H1 (cell line): ENCODE measurements around the gene CAPN15. TPM values are rescaled to one million over a fixed set of nuclear protein-coding genes. Genes with fewer than 3 reads are reported as not detected.
"Not testable (repeated sequence)": the region's sequence is repeated elsewhere in the genome, so short reads cannot be mapped to it uniquely, and the experiment has no call there.

Experiments used
- CTCF ChIA-PET: fragments of 300-600 bp; sonication (Branson Sonifier 250); formaldehyde crosslinking; loops from one replicate; lab custom pipeline; 2021; ENCODE audit not compliant: partially characterized antibody; lab: Charles Lee
- POLR2A ChIA-PET: fragments of 300-600 bp; sonication (Branson Sonifier 250); formaldehyde crosslinking; loops from one replicate; lab custom pipeline; 2021; ENCODE audit warnings: inconsistent platforms; ENCODE audit not compliant: partially characterized antibody; lab: Charles Lee
- DNase-seq, 2 experiments: peaks; one replicate each; pipeline versions ENCODE4 v3.0.0 to v3.0.0-alpha.2; 2010 to 2022; ENCODE audit warnings: low spot score in 2 of 2, low read depth in 1 of 2, mixed read lengths in 1 of 2
- FAIRE-seq: peaks from 2 replicates; lab custom pipeline; 2011; peaks lifted over from hg19 to GRCh38; lab: Jason Lieb, UNC
- H2AFZ ChIP-seq: 2 replicates; pipeline ENCODE4 v1.8.1; 2012; ENCODE audit warnings: low read length, inconsistent platforms
- H2AK5ac ChIP-seq: 2 replicates; pipeline ENCODE4 v1.6.1; 2013; ENCODE audit warnings: low read depth, low read length
- H2BK120ac ChIP-seq: replicated peaks from 2 replicates; pipeline ENCODE3; 2013; ENCODE audit warnings: low read depth, low read length, inconsistent platforms
- H2BK12ac ChIP-seq: 2 replicates; pipeline ENCODE4 v1.6.1; 2013; ENCODE audit warnings: low read depth, low read length
- H2BK15ac ChIP-seq: 2 replicates; pipeline ENCODE4 v1.6.1; 2013; ENCODE audit warnings: low read length
- H2BK20ac ChIP-seq: 2 replicates; pipeline ENCODE4 v1.6.1; 2013; ENCODE audit warnings: low read length
- H2BK5ac ChIP-seq: 2 replicates; pipeline ENCODE4 v1.6.1; 2013; ENCODE audit warnings: low read depth, low read length
- H3K14ac ChIP-seq: 2 replicates; pipeline ENCODE4 v1.6.1; 2013; ENCODE audit warnings: inconsistent platforms; ENCODE audit not compliant: insufficient read length
- H3K18ac ChIP-seq: 2 replicates; pipeline ENCODE4 v1.6.1; 2013; ENCODE audit warnings: low read length; ENCODE audit errors: extremely low read depth
- H3K23ac ChIP-seq: 2 replicates; pipeline ENCODE4 v1.6.1; 2013; ENCODE audit warnings: inconsistent platforms; ENCODE audit not compliant: insufficient read length
- H3K23me2 ChIP-seq: 2 replicates; pipeline ENCODE4 v1.6.1; 2013; ENCODE audit warnings: low read depth, low read length
- H3K27ac ChIP-seq: 2 replicates; pipeline ENCODE4 v1.6.1; 2011; ENCODE audit warnings: low read depth, low read length, inconsistent platforms
- H3K27me3 ChIP-seq, 4 experiments: replicated peaks in 1 of 4; 1 replicate in 1 of 4; 2 replicates in 3 of 4; pipeline versions ENCODE4 v1.6.1 to v1.8.1; 2011 to 2013; ENCODE audit warnings: low read length in 3 of 4, mild to moderate bottlenecking in 3 of 4, inconsistent platforms in 2 of 4, mixed read lengths in 2 of 4, moderate library complexity in 1 of 4; ENCODE audit not compliant: control insufficient read depth in 3 of 4, insufficient read depth in 3 of 4; ENCODE audit errors: extremely low read depth in 1 of 4
- H3K36me3 ChIP-seq, 4 experiments: 2 replicates each; pipeline versions ENCODE4 v1.6.1 to v1.8.1; 2011 to 2013; ENCODE audit warnings: mild to moderate bottlenecking in 4 of 4, low read length in 3 of 4, moderate library complexity in 2 of 4, control low read depth in 1 of 4, inconsistent platforms in 1 of 4; ENCODE audit not compliant: insufficient read depth in 4 of 4, control insufficient read depth in 2 of 4
- H3K4ac ChIP-seq: replicated peaks from 2 replicates; pipeline ENCODE3; 2013; ENCODE audit warnings: low read length, low read depth, mixed read lengths, inconsistent platforms; ENCODE audit not compliant: insufficient read length
- H3K4me1 ChIP-seq, 4 experiments: replicated peaks in 1 of 4; 1 replicate in 1 of 4; 2 replicates in 3 of 4; pipeline versions ENCODE4 v1.6.1 to v1.8.1; 2011 to 2013; ENCODE audit warnings: low read length in 3 of 4, inconsistent platforms in 2 of 4, mixed read lengths in 1 of 4; ENCODE audit not compliant: insufficient read depth in 4 of 4, control insufficient read depth in 3 of 4
- H3K4me2 ChIP-seq, 2 experiments: 2 replicates each; pipeline versions ENCODE4 v1.6.1 to v1.8.1; 2011 to 2013; ENCODE audit warnings: low read depth in 2 of 2, low read length in 2 of 2, control low read depth in 1 of 2, inconsistent platforms in 1 of 2, mild to moderate bottlenecking in 1 of 2; ENCODE audit not compliant: insufficient read depth in 1 of 2
- H3K4me3 ChIP-seq, 4 experiments: fragments of 200-600, 300-600 bp in 1 of 4; sonication (generic), shearing (Covaris generic), sonication (Bioruptor Twin) in 1 of 4; 2 replicates each; pipeline versions ENCODE4 v1.5.1 to v1.8.1; 2011 to 2016; ENCODE audit warnings: low read length in 4 of 4, low read depth in 3 of 4, control low read depth in 2 of 4, inconsistent platforms in 2 of 4, mild to moderate bottlenecking in 2 of 4, mixed read lengths in 1 of 4, moderate library complexity in 1 of 4; ENCODE audit not compliant: insufficient read depth in 2 of 4; ENCODE audit errors: extremely low read depth in 1 of 4
- H3K56ac ChIP-seq: replicated peaks from 2 replicates; pipeline ENCODE3; 2013; ENCODE audit warnings: low read depth, mild to moderate bottlenecking, mixed read lengths, low read length, inconsistent platforms; ENCODE audit not compliant: insufficient read length
- H3K79me1 ChIP-seq: 2 replicates; pipeline ENCODE4 v1.6.1; 2013; ENCODE audit warnings: low read depth, low read length, control low read depth
- H3K79me2 ChIP-seq, 2 experiments: 2 replicates each; pipeline versions ENCODE4 v1.6.1 to v1.8.1; 2012 to 2013; ENCODE audit warnings: low read length in 2 of 2, mild to moderate bottlenecking in 2 of 2, inconsistent platforms in 1 of 2; ENCODE audit not compliant: insufficient read depth in 2 of 2, control insufficient read depth in 1 of 2
- H3K9ac ChIP-seq, 4 experiments: replicated peaks in 1 of 4; 1 replicate in 1 of 4; 2 replicates in 3 of 4; pipeline versions ENCODE4 v1.6.1 to v1.8.1; 2011 to 2013; ENCODE audit warnings: low read depth in 3 of 4, low read length in 3 of 4, control low read depth in 2 of 4, mild to moderate bottlenecking in 2 of 4, moderate library complexity in 2 of 4, inconsistent platforms in 1 of 4; ENCODE audit errors: extremely low read depth in 1 of 4
- H3K9me3 ChIP-seq, 2 experiments: 2 replicates each; pipeline versions ENCODE4 v1.6.1 to v1.8.1; 2012 to 2013; ENCODE audit warnings: mild to moderate bottlenecking in 2 of 2, moderate library complexity in 2 of 2, control low read depth in 1 of 2, inconsistent platforms in 1 of 2, low read depth in 1 of 2, low read length in 1 of 2, mixed read lengths in 1 of 2; ENCODE audit not compliant: insufficient read depth in 2 of 2
- H4K20me1 ChIP-seq, 2 experiments: replicated peaks in 1 of 2; 2 replicates each; pipeline versions ENCODE3 to v1.8.1; 2011 to 2013; ENCODE audit warnings: inconsistent platforms in 2 of 2, low read length in 2 of 2, mild to moderate bottlenecking in 1 of 2; ENCODE audit not compliant: insufficient read depth in 2 of 2, control insufficient read depth in 1 of 2
- H4K5ac ChIP-seq: 2 replicates; pipeline ENCODE4 v1.6.1; 2013; ENCODE audit warnings: low read length, low read depth, mixed read lengths, inconsistent platforms; ENCODE audit not compliant: insufficient read length
- H4K8ac ChIP-seq: 2 replicates; pipeline ENCODE4 v1.8.0; 2013; ENCODE audit warnings: mild to moderate bottlenecking, moderate library complexity, low read length, inconsistent platforms; ENCODE audit not compliant: insufficient read depth; ENCODE audit errors: extremely low read depth
- H4K91ac ChIP-seq: replicated peaks from 2 replicates; pipeline ENCODE3; 2013; ENCODE audit warnings: low read length, mixed read lengths, inconsistent platforms; ENCODE audit not compliant: insufficient read length
- CREB1 ChIP-seq: IDR thresholded peaks from 2 replicates; pipeline ENCODE4 v1.6.1; 2012; ENCODE audit warnings: inconsistent platforms
- GABPA ChIP-seq: IDR thresholded peaks from 2 replicates; pipeline ENCODE4 v1.6.1; 2011; ENCODE audit warnings: mild to moderate bottlenecking, low read length, moderate library complexity, borderline replicate concordance; ENCODE audit not compliant: insufficient read depth
- POLR2AphosphoS5 ChIP-seq: IDR thresholded peaks from 2 replicates; pipeline ENCODE4 v1.6.1; 2011; ENCODE audit warnings: low read depth, low read length
- RNF2 ChIP-seq: fragments of 200-900, 300-1000 bp; sonication (generic); IDR thresholded peaks from 2 replicates; pipeline ENCODE4 v1.7.1; 2016; ENCODE audit warnings: borderline replicate concordance, low read depth, mild to moderate bottlenecking, antibody characterized with exemption, low read length; ENCODE audit not compliant: poor library complexity, severe bottlenecking; ENCODE audit errors: missing control alignments
- WGBS, 2 experiments: shearing (Covaris generic) in 1 of 2; methylation state at CpG; one replicate each; pipeline versions ENCODE4 v1.1.6 to v1.1.7; 2013 to 2015; ENCODE audit warnings: low lambda C conversion rate in 2 of 2, mixed read lengths in 2 of 2, inconsistent platforms in 1 of 2, low coverage in 1 of 2, missing lambda C conversion rate in 1 of 2; ENCODE audit not compliant: insufficient replicate concordance in 2 of 2, insufficient coverage in 1 of 2, insufficient read length in 1 of 2; ENCODE audit errors: extremely low coverage in 1 of 2, missing lambda C conversion rate in 1 of 2; 5-methylcytosine and 5-hydroxymethylcytosine counted together
- polyA plus RNA-seq, 7 experiments: library from polyadenylated mRNA; depleted of rRNA in 3 of 7; stranded (reverse) in 5 of 7; unstranded in 2 of 7; fragments of >200 nt in 5 of 7; fragments of 200-250 nt in 2 of 7; gene quantifications; 1 replicate in 5 of 7; 2 replicates in 1 of 7; 4 replicates in 1 of 7; pipeline versions ENCODE4 v1.2.1 to v1.2.3, GENCODE V29; 2011 to 2013; ENCODE audit warnings: missing spikeins in 2 of 7, mixed read lengths in 2 of 7
- total RNA-seq: library from RNA; stranded (reverse); fragmentation: NEBNext Ultra II Directional; extraction: Animal tissue kit (Norgen Biotek cat#: 25700); gene quantifications from 2 replicates; pipeline ENCODE4 v1.2.1, GENCODE V29; 2021

CAPN15 gene
- total and polyA plus RNA-seq, 2 of the 8 experiments (the other 6 are each of a cell fraction or from before 2014, with no cell fraction given) = 38.9 to 76.9 TPM

GRCh38 chr16:492211-492875 lies 35.2 kb upstream of the CAPN15 start (continued):
- TF ChIP-seq RNF2 (no peak), GABPA (no peak), POLR2AphosphoS5 (no peak), CREB1 (no peak)
- TF ChIP-seq, all 59 proteins: peak for 0

GRCh38 chr16:494676-495075 lies 32.8 kb upstream of the CAPN15 start:
- H4K5ac ChIP-seq, H2BK12ac ChIP-seq, H3K56ac ChIP-seq, H2BK5ac ChIP-seq, H3K4ac ChIP-seq, H3K23ac ChIP-seq, H3K4me3 ChIP-seq, H3K79me1 ChIP-seq, H3K23me2 ChIP-seq, H3K79me2 ChIP-seq, H3K18ac ChIP-seq, H3K27me3 ChIP-seq, H3K27ac ChIP-seq, POLR2A ChIA-PET, H3K9me3 ChIP-seq, H2AK5ac ChIP-seq, H2BK120ac ChIP-seq, H4K20me1 ChIP-seq, H4K91ac ChIP-seq, H3K4me2 ChIP-seq, H3K4me1 ChIP-seq, H3K14ac ChIP-seq, H2BK20ac ChIP-seq, FAIRE-seq, H4K8ac ChIP-seq, DNase-seq, H3K9ac ChIP-seq, H2BK15ac ChIP-seq, H2AFZ ChIP-seq, H3K36me3 ChIP-seq: not testable (repeated sequence)
- 87% methylated on average over 15 of the region's 15 CpGs; no CpG with 5 or more reads in 1 of the 2 experiments for WGBS, 2 experiments
- CTCF ChIA-PET = interaction anchor here (1.0 to 2.6 kb wide), 16 partner anchors 9 to 191 kb away, joined by 3 to 24 read pairs (median 5); no protein-coding TSS in a partner anchor
